Mucosa of rectum (tissue), 2 donors: ENCODE results near the gene PPME1.

ENCODE experiments used
- H3K27ac ChIP-seq, 2 donors: one replicate each; pipeline ENCODE4 v1.7.0; 2013; ENCODE audit warnings: inconsistent platforms in 2 of 2, low read depth in 2 of 2, low read length in 2 of 2
- H3K27me3 ChIP-seq, 2 donors: one replicate each; pipeline ENCODE4 v1.7.0; 2013; ENCODE audit warnings: low read length in 2 of 2; ENCODE audit not compliant: control insufficient read depth in 2 of 2, insufficient read depth in 2 of 2
- H3K36me3 ChIP-seq, 2 donors: one replicate each; pipeline ENCODE4 v1.7.0; 2013; ENCODE audit warnings: low read length in 2 of 2; ENCODE audit not compliant: control insufficient read depth in 2 of 2, insufficient read depth in 2 of 2
- H3K4me1 ChIP-seq, 2 donors: one replicate each; pipeline ENCODE4 v1.7.0; 2013; ENCODE audit warnings: low read length in 2 of 2, mild to moderate bottlenecking in 1 of 2; ENCODE audit not compliant: control insufficient read depth in 2 of 2, insufficient read depth in 2 of 2
- H3K4me3 ChIP-seq, 2 donors: one replicate each; pipeline ENCODE4 v1.7.0; 2013; ENCODE audit warnings: low read length in 2 of 2
- H3K9ac ChIP-seq, 2 donors: one replicate each; pipeline ENCODE4 v1.7.0; 2013; ENCODE audit warnings: low read length in 2 of 2, low read depth in 1 of 2, mild to moderate bottlenecking in 1 of 2
- H3K9me3 ChIP-seq, 2 donors: one replicate each; pipeline ENCODE4 v1.7.0; 2013; ENCODE audit warnings: low read length in 2 of 2; ENCODE audit not compliant: control insufficient read depth in 2 of 2
- donor health status: healthy.
- donor health status: Normal muscosa, but diverticular disease.

The PPME1 gene

GRCh38 chr11:74221816-74222215 is 50.7 kb downstream of the PPME1 start:
- Histone ChIP-seq H3K4me1 (no peaks in the 10 kb centered on the region), H3K9me3 (no peaks in the 10 kb centered on the region)

GRCh38 chr11:74225565-74225964 is 54.5 kb downstream of the PPME1 start:
- H3K4me1 ChIP-seq = no peaks in the 10 kb centered on the region

More at GRCh38 chr11:74221816-74222215, 50.7 kb downstream of the PPME1 start:
- H3K9ac ChIP-seq = no peak overlapping the region
- no peaks in the 10 kb centered on the region for H3K36me3 ChIP-seq
- H3K27me3 ChIP-seq = no peaks in the 10 kb centered on the region
- H3K4me3 ChIP-seq = no peak overlapping the region
- H3K27ac ChIP-seq = no peak overlapping the region

GRCh38 chr11:74226907-74227306 is 55.8 kb downstream of the PPME1 start:
- H3K4me3 ChIP-seq = no peak overlapping the region
- no peaks in the 10 kb centered on the region for H3K27me3 ChIP-seq
- no peaks in the 10 kb centered on the region for H3K9me3 ChIP-seq
- H3K36me3 ChIP-seq = peaks cover 10 to 14% of the 10 kb centered on the region in 2 donors
- no peak overlapping the region for H3K9ac ChIP-seq
- no peak overlapping the region for H3K27ac ChIP-seq
- H3K4me1 ChIP-seq = no peaks in the 10 kb centered on the region

More at GRCh38 chr11:74225565-74225964, 54.5 kb downstream of the PPME1 start:
- Histone ChIP-seq H3K9me3 (no peaks in the 10 kb centered on the region), H3K27me3 (no peaks in the 10 kb centered on the region), H3K9ac (no peak overlapping the region), H3K36me3 (peaks cover 6% of the 10 kb centered on the region in 2 donors), H3K27ac (no peak overlapping the region), H3K4me3 (no peak overlapping the region)

GRCh38 chr11:74232311-74232950 is 61.3 kb downstream of the PPME1 start:
- Histone ChIP-seq H3K27me3 (no peaks in the 10 kb centered on the region), H3K36me3 (peaks cover 34 to 36% of the 10 kb centered on the region in 2 donors), H3K9me3 (no peaks in the 10 kb centered on the region), H3K27ac (no peak overlapping the region), H3K4me1 (no peaks in the 10 kb centered on the region), H3K4me3 (no peak overlapping the region), H3K9ac (no peak overlapping the region)

GRCh38 chr11:74233683-74234082 is 62.6 kb downstream of the PPME1 start:
- H3K27me3 ChIP-seq = no peaks in the 10 kb centered on the region
- H3K36me3 ChIP-seq = peaks cover 34 to 41% of the 10 kb centered on the region in 2 donors
- H3K9ac ChIP-seq = no peak overlapping the region
- H3K9me3 ChIP-seq = no peaks in the 10 kb centered on the region
- no peak overlapping the region for H3K4me3 ChIP-seq
- no peaks in the 10 kb centered on the region for H3K4me1 ChIP-seq
- H3K27ac ChIP-seq = no peak overlapping the region

- no peak overlapping the region for H3K4me3 ChIP-seq
- H3K27me3 ChIP-seq = no peaks in the 10 kb centered on the region
- no peak overlapping the region for H3K27ac ChIP-seq
- H3K9ac ChIP-seq = no peak overlapping the region
- H3K9me3 ChIP-seq = no peaks in the 10 kb centered on the region
- peaks cover 33 to 47% of the 10 kb centered on the region in 2 donors for H3K36me3 ChIP-seq
- H3K4me1 ChIP-seq = no peaks in the 10 kb centered on the region
These were observed 64.0 kb downstream of the PPME1 start for GRCh38 chr11:74235121-74235520.

- H3K27ac ChIP-seq = no peak overlapping the region
- H3K36me3 ChIP-seq = peaks cover 28 to 54% of the 10 kb centered on the region in 2 donors
- no peaks in the 10 kb centered on the region for H3K4me1 ChIP-seq
- H3K4me3 ChIP-seq = no peak overlapping the region
- no peak overlapping the region for H3K9ac ChIP-seq
- no peaks in the 10 kb centered on the region for H3K9me3 ChIP-seq
- no peaks in the 10 kb centered on the region for H3K27me3 ChIP-seq
These were observed 66.5 kb downstream of the PPME1 start for GRCh38 chr11:74237541-74237940.

GRCh38 chr11:74238243-74238642 is 67.2 kb downstream of the PPME1 start:
- Histone ChIP-seq H3K27ac (no peak overlapping the region), H3K36me3 (peaks cover 28 to 54% of the 10 kb centered on the region in 2 donors), H3K4me3 (no peak overlapping the region), H3K9ac (no peak overlapping the region), H3K9me3 (no peaks in the 10 kb centered on the region), H3K27me3 (no peaks in the 10 kb centered on the region), H3K4me1 (no peaks in the 10 kb centered on the region)

GRCh38 chr11:74248469-74248868 is 77.4 kb downstream of the PPME1 start:
- H3K36me3 ChIP-seq = peaks cover 30 to 37% of the 10 kb centered on the region in 2 donors
- H3K4me3 ChIP-seq = no peak overlapping the region
- no peaks in the 10 kb centered on the region for H3K27me3 ChIP-seq
- H3K9ac ChIP-seq = no peak overlapping the region
- no peaks in the 10 kb centered on the region for H3K9me3 ChIP-seq
- H3K27ac ChIP-seq = no peak overlapping the region
- H3K4me1 ChIP-seq = no peaks in the 10 kb centered on the region

- Histone ChIP-seq H3K4me1 (no peaks in the 10 kb centered on the region), H3K4me3 (no peak overlapping the region), H3K9ac (no peak overlapping the region), H3K27ac (no peak overlapping the region), H3K27me3 (no peaks in the 10 kb centered on the region), H3K36me3 (peaks cover 36 to 42% of the 10 kb centered on the region in 2 donors), H3K9me3 (no peaks in the 10 kb centered on the region)
These were observed 78.4 kb downstream of the PPME1 start for GRCh38 chr11:74249496-74249895.
